Measurements from ENCODE around the gene ABCB11. TPM values are rescaled to one million over a fixed set of nuclear protein-coding genes. Genes with fewer than 3 reads are reported as not detected.

Gene ABCB11
- total and polyA plus RNA-seq, 2 donors from 2014 or later, result 0.03 TPM; not detected in 1

- Histone ChIP-seq H3K36me3 (ENCODE audit: control insufficient read depth in 2 of 3, insufficient read depth in 3 of 3, low read length in 3 of 3) (no peaks in the 10 kb centered on the region), H3K27me3 (ENCODE audit: control insufficient read depth, insufficient read depth, low read length) (no peaks in the 10 kb centered on the region), H3K4me3 (ENCODE audit: low read length in 3 of 3) (no peak overlapping the region), H3K9ac (ENCODE audit: low read length in 3 of 3) (no peak overlapping the region), H3K27ac (ENCODE audit: low read depth in 2 of 2, low read length in 2 of 2) (no peak overlapping the region), H3K4me1 (ENCODE audit: control insufficient read depth in 2 of 3, insufficient read depth in 2 of 3, low read depth in 1 of 3, low read length in 3 of 3) (peaks cover 0 to 6% (median 0%) of the 10 kb centered on the region in 3 donors), H3K9me3 (ENCODE audit: control insufficient read depth in 2 of 3, insufficient read depth in 1 of 3, low read length in 3 of 3) (no peaks in the 10 kb centered on the region)
- DNase-seq (no peak), FAIRE-seq (no peak)
- intact Hi-C loops (cut with DNase I), result no loop called here
- TF ChIP-seq, protein P1, sequence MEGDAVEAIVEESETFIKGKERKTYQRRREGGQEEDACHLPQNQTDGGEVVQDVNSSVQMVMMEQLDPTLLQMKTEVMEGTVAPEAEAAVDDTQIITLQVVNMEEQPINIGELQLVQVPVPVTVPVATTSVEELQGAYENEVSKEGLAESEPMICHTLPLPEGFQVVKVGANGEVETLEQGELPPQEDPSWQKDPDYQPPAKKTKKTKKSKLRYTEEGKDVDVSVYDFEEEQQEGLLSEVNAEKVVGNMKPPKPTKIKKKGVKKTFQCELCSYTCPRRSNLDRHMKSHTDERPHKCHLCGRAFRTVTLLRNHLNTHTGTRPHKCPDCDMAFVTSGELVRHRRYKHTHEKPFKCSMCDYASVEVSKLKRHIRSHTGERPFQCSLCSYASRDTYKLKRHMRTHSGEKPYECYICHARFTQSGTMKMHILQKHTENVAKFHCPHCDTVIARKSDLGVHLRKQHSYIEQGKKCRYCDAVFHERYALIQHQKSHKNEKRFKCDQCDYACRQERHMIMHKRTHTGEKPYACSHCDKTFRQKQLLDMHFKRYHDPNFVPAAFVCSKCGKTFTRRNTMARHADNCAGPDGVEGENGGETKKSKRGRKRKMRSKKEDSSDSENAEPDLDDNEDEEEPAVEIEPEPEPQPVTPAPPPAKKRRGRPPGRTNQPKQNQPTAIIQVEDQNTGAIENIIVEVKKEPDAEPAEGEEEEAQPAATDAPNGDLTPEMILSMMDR (IDR thresholded peaks at IDR 0.05; ENCODE audit: borderline replicate concordance, extremely low read depth, insufficient read depth), result no peak
These were observed 40.3 kb upstream of the ABCB11 start for GRCh38 chr2:169071455-169071854.

- Histone ChIP-seq H3K9ac (ENCODE audit: low read length in 3 of 3) (no peak overlapping the region), H3K9me3 (ENCODE audit: control insufficient read depth in 2 of 3, insufficient read depth in 1 of 3, low read length in 3 of 3) (no peaks in the 10 kb centered on the region), H3K27ac (ENCODE audit: low read depth in 2 of 2, low read length in 2 of 2) (no peak overlapping the region), H3K4me3 (ENCODE audit: low read length in 3 of 3) (no peak overlapping the region), H3K4me1 (ENCODE audit: control insufficient read depth in 2 of 3, insufficient read depth in 2 of 3, low read depth in 1 of 3, low read length in 3 of 3) (peaks cover 0 to 6% (median 0%) of the 10 kb centered on the region in 3 donors), H3K27me3 (ENCODE audit: control insufficient read depth, insufficient read depth, low read length) (no peaks in the 10 kb centered on the region), H3K36me3 (ENCODE audit: control insufficient read depth in 2 of 3, insufficient read depth in 3 of 3, low read length in 3 of 3) (no peaks in the 10 kb centered on the region)
- intact Hi-C loops (cut with DNase I), result no loop called here
- DNase-seq, result no peak
- TF ChIP-seq, protein P1 (IDR thresholded peaks at IDR 0.05; ENCODE audit: borderline replicate concordance, extremely low read depth, insufficient read depth), result no peak
- no peak for FAIRE-seq
These were observed 38.7 kb upstream of the ABCB11 start for GRCh38 chr2:169069833-169070232.

DNA sequence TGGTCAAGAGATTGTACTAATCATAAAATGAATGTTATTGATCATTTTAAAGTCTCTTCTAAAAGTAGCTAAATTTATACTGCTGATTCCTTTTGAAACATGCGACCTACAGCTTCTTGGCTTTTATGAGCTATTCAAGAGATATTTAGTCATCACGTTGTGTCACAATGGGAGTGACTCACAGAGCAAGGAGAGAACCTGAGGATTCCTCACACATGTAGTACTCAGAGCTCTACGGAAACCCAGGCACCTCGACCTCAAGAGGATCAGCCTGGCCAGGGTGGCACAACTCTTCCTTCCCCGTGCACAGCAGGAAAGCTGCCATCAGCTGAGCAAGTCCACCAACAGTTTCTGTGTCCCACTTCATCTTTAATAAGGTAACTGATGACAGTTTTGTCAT is 38.2 kb upstream of the ABCB11 start, which contains the start of gene DHRS9:
DHRS9 (plus strand) TSS at position 223 of the 400 bp plus-strand sequence. CDS start 12,019 bp downstream, outside the sequence.
- Histone ChIP-seq H3K27ac (ENCODE audit: low read depth in 2 of 2, low read length in 2 of 2) (no peak within 1 kb of the TSS), H3K4me1 (ENCODE audit: control insufficient read depth in 2 of 3, insufficient read depth in 2 of 3, low read depth in 1 of 3, low read length in 3 of 3) (peaks cover 0 to 3% (median 0%) of the 10 kb centered on the region in 3 donors), H3K9me3 (ENCODE audit: control insufficient read depth in 2 of 3, insufficient read depth in 1 of 3, low read length in 3 of 3) (no peaks in the 10 kb centered on the region), H3K4me3 (ENCODE audit: low read length in 3 of 3) (no peak within 1 kb of the TSS), H3K36me3 (ENCODE audit: control insufficient read depth in 2 of 3, insufficient read depth in 3 of 3, low read length in 3 of 3) (no peaks in the 10 kb centered on the region), H3K9ac (ENCODE audit: low read length in 3 of 3) (no peak within 1 kb of the TSS), H3K27me3 (ENCODE audit: control insufficient read depth, insufficient read depth, low read length) (no peaks in the 10 kb centered on the region)
- DNase-seq, result no peak
- no peak for FAIRE-seq
- intact Hi-C loops (cut with DNase I), result no loop called here
- TF ChIP-seq, protein P1 (IDR thresholded peaks at IDR 0.05; ENCODE audit: borderline replicate concordance, extremely low read depth, insufficient read depth), result no peak

DNA sequence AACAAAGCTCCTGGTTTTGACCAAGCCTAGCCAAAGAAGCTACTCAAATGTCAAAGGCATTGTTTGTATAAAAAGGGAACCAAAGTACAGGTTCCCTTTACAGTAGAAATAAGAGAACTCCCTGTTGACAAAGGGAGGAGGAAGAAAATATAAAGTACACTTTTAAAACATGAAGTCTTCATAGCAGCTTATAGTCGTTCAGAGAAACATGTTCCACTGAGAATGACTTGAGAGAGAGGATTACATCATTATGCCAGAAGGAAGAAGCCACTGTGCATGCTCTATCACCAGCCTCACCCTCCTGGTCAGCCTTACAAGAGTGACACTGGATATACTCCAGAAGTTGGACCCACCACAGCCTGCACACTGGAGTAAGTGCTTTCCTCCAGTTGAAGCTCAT is 35.8 kb upstream of the ABCB11 start:
- intact Hi-C loops (cut with DNase I), result no loop called here
- TF ChIP-seq, protein P1 (IDR thresholded peaks at IDR 0.05; ENCODE audit: borderline replicate concordance, extremely low read depth, insufficient read depth), result no peak

More for the DNA sequence above, 35.8 kb upstream of the ABCB11 start:
- Histone ChIP-seq H3K4me3 (ENCODE audit: low read length in 3 of 3) (no peak overlapping the region), H3K9ac (ENCODE audit: low read length in 3 of 3) (no peak overlapping the region), H3K9me3 (ENCODE audit: control insufficient read depth in 2 of 3, insufficient read depth in 1 of 3, low read length in 3 of 3) (no peaks in the 10 kb centered on the region), H3K27ac (ENCODE audit: low read depth in 2 of 2, low read length in 2 of 2) (no peak overlapping the region), H3K36me3 (ENCODE audit: control insufficient read depth in 2 of 3, insufficient read depth in 3 of 3, low read length in 3 of 3) (no peaks in the 10 kb centered on the region), H3K27me3 (ENCODE audit: control insufficient read depth, insufficient read depth, low read length) (no peaks in the 10 kb centered on the region), H3K4me1 (ENCODE audit: control insufficient read depth in 2 of 3, insufficient read depth in 2 of 3, low read depth in 1 of 3, low read length in 3 of 3) (no peaks in the 10 kb centered on the region)
- FAIRE-seq, result no peak
- DNase-seq, result no peak

All from kidney (tissue), 14 donors.